Measurements from ENCODE around the gene HTD2.
"Not testable (repeated sequence)": the region's sequence is repeated elsewhere in the genome, so short reads cannot be mapped to it uniquely, and the experiment has no call there.

HTD2 gene

DNA sequence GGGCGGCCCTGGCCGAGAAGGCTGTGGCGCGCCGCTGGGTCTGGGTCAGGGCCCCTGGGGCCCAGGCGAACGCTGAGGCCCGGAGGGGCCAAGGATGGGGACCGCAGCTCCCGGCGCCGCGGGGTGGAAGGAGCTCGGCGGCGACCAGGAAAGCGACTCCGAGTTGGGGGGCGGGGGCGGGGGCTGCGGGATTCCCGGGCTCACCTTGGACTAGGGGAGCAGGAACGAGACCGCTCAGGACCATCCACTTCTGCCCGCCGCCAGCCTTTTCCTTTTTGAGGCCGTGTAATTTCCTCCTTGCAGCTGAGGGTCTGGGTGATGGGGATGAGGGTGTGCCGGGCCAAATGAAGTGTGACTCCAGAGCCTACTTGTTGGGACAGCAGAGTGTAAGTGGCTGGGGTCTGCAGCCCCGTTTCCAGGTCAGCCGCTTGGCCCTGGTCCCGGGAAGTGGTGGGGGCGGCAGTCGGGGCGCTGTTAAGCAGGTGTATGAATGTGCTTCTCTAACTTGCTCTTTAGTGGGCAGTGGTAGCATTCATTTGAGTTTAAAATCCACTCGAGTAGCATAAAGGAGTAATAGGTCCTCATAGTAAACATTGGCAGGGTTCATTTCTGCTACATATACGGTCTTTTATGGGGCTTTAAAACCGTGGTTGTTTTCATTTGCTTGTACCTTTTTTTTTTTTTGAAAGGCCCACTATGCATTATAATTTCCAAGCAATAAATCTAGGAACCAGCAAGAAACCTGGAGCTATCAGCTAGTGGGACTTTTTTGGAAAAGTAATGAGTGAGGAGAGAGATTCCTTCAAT, 27.1 kb downstream of the HTD2 start:
- peak; percentile 39 to 47 for DNase-seq

DNA sequence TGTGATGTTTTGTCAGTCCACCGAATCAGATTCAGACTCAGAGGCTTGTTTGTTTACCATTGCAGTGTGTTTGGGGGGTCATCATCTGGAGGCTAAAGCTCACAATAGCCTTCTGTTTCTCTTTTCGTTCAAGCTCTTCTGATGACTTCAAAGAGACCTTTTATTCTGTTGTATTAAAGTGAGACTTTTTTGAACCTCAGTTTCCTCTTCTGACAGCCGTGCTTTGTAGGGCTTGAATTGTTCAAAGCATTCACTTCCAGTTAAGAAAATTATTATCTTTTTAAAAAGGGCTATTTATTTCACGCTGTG, 27.6 kb downstream of the HTD2 start:
- no peak for DNase-seq

DNA sequence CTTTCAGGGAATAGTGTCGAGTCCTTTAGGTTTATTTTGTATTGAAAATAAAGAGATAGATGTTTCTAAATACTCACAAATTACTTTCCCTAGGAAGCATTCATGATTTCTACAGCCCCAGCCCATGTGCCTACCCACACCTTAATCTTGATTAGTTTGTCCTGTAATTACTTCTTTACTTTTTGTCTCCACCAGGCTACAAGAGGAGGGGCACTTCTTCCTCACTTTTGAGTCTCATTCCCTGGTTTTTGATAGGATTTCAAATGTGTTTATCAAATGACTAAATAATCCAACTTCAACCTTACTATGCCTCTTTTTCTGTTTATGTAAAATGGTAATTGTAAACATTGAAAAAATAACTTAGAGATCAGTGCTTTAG, 28.2 kb downstream of the HTD2 start:
- DNase-seq = no peak

DNA sequence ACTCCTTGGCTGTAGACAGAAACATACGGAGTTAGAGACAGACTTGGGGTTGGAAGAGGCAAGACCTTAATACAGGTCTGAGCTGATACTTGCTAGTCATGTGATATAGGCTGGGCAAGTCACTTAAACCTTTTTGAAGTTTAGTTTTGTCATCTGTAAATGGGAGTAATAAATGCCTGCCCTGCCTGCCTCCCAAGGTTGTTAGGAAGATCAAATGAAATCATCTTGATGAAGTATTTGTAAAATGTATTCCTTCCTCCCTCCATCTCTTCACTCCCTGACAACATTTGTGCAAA, 29.3 kb downstream of the HTD2 start:
- DNase-seq = no peak

DNA sequence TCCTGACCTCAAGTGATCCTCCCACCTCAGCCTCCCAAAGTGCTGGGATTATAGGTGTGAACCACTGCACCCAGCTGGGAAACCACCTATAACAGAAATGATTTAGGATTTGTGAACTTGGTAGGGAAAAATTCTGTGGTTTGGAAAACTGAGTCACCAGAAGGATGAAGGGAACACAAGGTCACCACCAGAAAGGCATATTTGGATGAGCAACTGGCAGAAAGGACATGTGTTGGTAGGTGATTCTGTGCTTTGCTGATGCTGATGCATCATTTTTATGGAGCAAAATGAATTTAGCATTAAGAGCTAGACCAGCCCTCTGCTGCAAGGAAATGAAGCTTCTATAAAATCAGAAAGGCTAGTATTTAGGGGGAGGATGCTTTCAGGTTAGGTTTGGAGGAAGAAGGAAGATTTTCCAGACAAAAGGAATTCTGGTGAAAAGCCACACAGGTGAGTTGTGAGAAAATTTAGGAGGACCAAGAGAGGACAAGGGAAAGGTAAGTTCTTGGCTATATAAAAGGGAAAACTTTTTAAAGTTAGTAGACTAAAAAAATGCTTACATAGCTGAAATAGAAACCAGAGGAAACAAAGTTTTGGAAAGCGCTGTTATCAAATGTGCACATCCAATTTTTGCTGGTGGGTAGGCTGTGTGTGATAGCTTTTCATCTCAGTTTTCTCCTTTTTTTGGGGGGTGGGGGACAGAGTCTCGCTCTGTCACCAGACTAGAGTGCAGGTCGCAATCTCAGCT, 30.0 kb downstream of the HTD2 start:
- no peak for DNase-seq

DNA sequence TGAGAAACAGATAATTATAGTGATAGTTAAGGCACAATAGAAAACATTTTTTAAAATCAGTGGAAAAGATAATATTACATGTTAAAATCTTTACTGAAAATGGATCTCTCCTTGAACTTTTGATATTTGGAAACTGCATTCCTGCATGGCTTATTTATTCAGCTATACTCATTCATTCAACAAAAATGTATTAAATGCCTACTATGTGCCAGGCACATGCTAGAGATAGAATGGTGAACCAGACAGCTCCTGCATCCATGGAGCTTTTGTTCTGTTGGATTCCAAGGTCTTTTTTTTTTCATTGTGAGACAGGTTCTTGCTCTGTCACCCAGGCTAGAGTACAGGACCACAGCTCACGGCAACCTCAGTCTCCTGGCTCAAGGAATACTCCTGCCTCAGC, 30.9 kb downstream of the HTD2 start:
- no peak for DNase-seq

DNA sequence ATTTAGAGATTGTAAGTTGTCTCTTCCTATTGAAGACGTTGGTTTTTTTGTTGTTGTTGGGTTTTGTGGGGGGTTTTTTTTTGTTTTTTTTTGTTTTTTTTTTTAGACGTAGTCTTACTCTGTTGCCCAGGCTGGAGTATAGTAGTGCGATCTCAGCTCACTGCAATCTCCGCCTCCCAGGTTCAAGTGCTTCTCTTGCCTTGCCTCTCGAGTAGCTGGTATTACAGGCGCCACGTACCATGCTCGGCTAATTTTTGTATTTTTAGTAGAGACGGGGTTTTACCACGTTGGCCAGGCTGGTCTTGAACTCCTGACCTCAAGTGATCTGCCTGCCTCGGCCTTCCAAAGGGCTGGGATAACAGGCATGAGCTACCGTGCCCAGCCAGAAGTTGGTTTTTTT, 32.8 kb downstream of the HTD2 start:
- DNase-seq = not testable (repeated sequence)

DNA sequence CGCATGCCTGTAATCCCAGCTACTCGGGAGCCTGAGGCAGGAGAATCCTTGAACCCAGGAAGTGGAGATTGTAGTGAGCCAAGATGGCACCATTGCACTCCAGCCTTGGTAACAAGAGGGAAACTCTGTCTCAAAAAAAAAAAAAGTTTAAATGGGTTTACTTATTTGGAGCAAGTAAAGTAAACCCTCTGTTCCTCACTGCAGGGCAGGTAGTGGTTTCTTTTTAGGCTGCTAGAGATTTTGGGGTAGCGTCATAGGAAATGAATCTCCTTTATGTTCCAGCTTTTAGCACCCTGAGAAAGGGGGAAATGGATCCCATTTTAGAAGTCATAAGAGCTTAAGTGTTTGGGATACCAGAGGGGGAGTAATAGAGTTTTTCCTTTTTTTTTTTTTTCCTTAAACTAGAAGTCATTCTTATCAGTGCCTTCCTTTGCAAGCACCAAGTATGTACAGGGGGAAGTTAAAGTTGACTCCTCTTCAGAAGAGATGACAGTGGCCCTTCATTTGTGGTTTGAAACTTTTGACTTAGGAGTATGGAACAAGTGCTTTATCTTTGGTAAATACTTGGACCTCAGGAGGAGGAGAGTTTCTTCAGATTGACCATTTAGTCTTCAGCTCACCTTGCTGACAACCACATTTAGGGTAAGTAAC, 34.4 kb downstream of the HTD2 start:
- DNase-seq = no peak

DNA sequence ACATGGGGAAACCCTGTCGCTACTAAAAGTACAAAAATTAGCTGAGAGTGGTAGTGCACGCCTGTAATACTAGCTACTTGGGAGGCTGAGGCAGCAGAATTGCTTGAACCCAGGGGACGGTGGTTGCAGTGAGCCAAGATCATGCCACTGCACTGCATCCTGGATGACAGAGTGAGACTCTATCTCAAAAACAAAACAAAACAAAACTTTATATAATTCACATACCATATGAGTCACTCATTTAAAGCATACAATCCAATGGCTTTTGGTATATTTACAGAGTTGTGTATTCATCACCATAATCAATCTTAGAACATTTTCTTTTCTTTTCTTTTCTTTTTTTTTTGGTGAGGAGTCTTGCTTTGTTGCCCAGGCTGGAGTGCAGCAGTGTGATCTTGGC, 35.1 kb downstream of the HTD2 start:
- DNase-seq = no peak

DNA sequence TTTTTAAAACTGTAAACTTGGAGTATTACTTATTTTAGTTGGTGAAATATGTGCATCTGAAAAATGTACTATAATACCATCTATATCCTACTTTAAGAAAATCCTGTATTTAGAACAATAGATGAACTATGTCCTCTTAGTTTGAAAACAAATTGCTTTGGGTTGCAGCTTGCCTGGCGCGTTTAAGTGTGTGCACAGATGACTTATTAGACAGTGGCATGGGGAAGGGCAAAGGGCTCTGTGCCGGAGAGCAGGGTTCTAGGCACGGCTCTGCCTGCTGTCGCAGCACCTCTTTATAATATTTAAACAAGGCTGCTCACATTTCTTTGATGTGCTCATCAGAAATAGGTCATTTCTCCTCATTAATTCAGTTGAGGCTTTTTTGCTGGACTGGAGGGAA, 36.4 kb downstream of the HTD2 start:
- no peak for DNase-seq

GRCh38 chr3:58345457-58345856, 39.1 kb downstream of the HTD2 start:
- DNase-seq = no peak

- no peak for DNase-seq
These were observed 40.0 kb downstream of the HTD2 start for GRCh38 chr3:58346368-58346767.

DNA sequence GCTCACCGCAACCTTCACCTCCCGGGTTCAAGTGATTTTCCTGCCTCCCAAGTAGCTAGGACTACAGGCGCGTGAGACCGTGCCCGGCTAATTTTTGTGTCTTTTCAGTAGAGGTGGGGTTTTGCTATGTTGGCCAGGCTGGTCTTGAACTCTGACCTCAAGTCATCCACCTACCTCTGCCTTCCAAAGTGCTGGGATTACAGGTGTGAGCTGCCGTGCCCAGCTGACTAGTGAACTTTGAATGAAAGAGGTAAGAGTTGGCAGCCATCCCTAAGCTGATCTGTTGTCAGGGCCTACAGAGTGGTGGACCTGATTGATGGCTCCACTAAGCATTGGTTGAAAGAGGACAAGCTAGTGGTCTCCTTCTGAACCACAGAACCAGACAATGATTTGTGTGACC, 41.7 kb downstream of the HTD2 start:
- no peak for DNase-seq

DNA sequence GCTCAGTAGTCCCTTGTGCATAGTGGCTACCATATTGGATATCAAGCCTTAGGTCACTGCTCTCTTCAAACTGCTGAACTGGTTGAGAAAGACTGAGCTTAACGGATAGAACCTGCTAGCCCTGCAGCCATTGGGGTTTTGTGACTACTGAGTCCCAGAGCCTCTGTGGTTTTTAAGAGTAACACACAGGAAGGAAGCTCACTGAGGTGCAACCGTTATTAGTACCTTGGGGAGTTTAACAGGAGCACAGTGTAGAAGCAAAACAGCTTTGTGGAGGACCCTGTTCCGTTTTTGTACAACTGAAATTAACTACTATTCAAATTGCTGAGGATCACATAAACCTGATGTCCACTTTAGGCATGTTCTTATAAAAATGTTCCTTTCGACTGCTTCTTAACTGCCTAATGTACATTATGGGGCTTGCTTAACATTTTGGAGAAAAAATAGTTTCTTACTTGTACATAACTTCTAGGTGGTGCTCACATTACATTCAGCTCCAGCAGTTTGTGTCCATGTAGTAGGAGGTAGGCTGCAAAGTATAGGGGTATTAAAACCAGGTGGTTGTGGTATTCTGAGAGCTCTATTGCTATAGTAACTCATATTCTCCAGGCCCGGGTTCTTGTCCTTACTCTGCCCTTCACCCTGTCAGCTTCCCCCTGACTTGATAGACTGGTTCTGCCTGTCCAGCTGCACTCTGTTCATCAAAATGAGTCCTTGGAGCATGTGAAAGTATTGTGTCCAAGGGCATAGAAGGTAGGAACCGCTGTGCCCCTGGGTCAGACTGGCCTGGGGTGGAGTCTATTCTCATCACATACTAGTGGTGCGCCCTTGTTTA, 43.7 kb downstream of the HTD2 start:
- DNase-seq = no peak

DNA sequence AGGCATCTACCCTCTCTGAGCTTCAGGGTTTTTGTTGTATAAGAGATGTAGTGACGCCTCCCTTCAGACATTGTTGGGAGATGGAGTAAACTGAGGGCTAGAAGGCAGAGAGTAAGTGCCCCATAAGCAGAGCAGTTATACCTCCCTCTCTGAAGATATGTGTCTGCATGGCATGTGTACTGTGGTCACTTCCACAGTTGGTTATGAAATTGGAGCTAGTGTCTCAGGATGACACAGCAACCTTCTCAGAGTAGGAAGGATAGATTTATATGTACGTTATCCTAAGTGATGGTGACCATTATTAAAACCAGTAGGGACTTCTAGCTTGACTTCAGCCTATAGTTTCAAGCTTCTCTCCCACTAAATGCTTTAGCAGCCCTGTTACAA, 44.3 kb downstream of the HTD2 start:
- DNase-seq = no peak

GRCh38 chr3:58351920-58352319, 45.6 kb downstream of the HTD2 start:
- no peak for DNase-seq

DNA sequence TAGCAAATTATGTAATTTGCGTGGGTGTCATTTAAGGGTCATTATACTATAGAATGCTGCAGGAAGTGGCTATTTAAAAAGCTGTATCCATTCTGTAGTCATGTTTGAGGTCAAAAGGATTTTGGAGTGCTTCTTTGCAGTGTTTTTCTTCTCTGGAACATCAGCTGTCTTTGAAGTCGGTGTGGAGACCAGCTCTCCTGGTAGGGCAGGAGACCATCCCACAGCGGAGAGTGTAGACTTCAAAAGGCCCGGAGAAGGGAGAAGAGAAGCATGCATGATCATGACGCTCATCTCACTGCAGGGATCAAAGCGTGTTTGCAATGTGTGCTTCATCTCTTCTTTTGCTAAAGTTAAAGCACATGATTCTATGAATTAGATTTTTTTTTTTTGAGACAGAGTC, 46.3 kb downstream of the HTD2 start:
- no peak for DNase-seq

DNA sequence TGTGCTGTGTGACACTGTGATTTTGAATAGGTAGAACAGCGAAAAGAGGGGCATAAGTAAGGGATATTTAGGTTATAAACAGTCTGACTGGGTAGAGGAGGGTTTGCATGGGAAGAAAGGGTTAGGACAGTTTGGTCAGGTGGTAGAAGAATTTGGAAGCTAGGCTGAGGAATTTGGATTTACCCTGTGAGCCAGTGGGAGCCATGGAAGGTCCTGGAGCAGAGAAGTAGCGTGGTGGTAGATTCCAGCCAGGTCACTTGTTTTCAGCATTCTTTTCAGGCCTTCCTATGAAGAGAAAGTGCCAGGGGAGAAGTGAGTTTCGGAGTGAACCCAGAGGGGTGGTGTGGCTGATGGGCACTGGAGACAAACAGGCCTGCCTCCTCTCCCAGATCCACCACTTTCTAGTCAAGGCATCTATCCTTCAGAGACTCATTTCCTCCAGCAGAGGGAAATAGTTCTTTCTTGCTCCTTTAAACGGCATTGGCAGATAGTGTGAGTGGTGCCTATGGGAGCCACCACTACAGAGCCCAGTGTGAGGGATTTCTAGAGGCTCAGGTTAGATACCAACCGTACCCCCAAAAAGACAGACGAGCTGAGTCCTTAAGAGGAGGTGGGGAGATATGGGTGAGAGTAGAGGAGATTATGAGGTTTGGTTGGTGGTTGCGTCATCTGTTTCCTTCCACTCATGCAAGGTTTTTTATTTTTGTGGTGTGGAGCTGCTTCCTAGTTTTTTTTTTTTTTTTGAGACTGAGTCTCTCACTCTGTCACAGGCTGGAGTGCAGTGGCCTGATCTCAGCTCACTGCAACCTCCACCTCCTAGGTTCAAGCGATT, 47.6 kb downstream of the HTD2 start:
- DNase-seq = no peak

GRCh38 chr3:58355179-58355578, 48.9 kb downstream of the HTD2 start:
- no peak for DNase-seq

- DNase-seq = no peak
These were observed 49.7 kb downstream of the HTD2 start for GRCh38 chr3:58356054-58356453.

GRCh38 chr3:58357402-58357801, 51.1 kb downstream of the HTD2 start:
- DNase-seq = no peak

- peak in 1 of 2 experiments; percentile 17 for DNase-seq
These were observed 51.8 kb downstream of the HTD2 start for GRCh38 chr3:58358092-58358491.

DNA sequence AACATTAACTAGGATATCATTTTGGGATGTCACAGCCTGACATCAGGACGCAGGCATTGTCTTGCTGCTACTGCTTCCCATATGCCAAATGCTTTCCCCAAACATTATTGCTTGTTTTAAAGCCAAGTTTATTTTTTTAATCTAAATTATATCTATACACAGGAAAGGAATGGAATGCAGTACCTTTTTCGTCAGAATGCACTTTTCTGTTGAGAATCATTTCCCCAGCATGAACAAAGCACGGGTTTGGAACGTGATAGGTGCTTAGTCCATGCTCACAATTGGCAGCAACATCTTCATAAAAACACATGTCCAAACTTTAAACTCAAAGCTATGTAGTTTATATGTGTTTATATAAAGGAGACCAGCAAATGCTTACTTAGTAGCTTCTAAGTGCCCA, 52.5 kb downstream of the HTD2 start:
- DNase-seq = no peak

Measured in activated CD4-positive, alpha-beta T cell treated with anti-CD3 and anti-CD28 coated beads, Interleukin-2, amount 50 U/mL, for 48 hours (primary cell).